ENCODE measurements around the gene GSK3B.

GRCh38 chr3:119826711-119827608 is 267.3 kb downstream of the GSK3B start:
- TF ChIP-seq CTCF (IDR thresholded peaks at IDR 0.05) (no peak), POLR2A (IDR thresholded peaks at IDR 0.05) (no peak)
